ENCODE data around the gene ZNF479.

GRCh38 chr7:57177856-57178767 lies 45.9 kb upstream of the ZNF479 start:
- TF ChIP-seq CTCF (IDR thresholded peaks at IDR 0.05; ENCODE audit: insufficient read depth, low read depth, low read length), result no peak
- TF ChIP-seq EZH2 (IDR thresholded peaks at IDR 0.05; ENCODE audit: insufficient read depth, low read length), result no peak

Measured in astrocyte (in vitro differentiated cells and primary cell).